Mesothelial cell of epicardium (in vitro differentiated cells): Measurements from ENCODE around the gene AMIGO1. TPM values are rescaled to one million over a fixed set of nuclear protein-coding genes. Genes with fewer than 3 reads are reported as not detected.
A peak's percentile ranks its signal among the peaks of the same experiment; 100 is the strongest.

Source experiments
- DNase-seq, 2 experiments: peaks; one replicate each; pipeline ENCODE4 v3.0.0; 2021; ENCODE audit warnings: low spot score in 2 of 2; ENCODE audit not compliant: unreplicated experiment in 2 of 2
- H3K27ac Mint-ChIP-seq: 2 replicates; pipeline ENCODE4 v1.8.0; 2021; ENCODE audit warnings: mixed read lengths
- H3K27me3 Mint-ChIP-seq: 2 replicates; pipeline ENCODE4 v1.8.0; 2021; ENCODE audit warnings: low read depth, mixed read lengths
- H3K36me3 Mint-ChIP-seq: 2 replicates; pipeline ENCODE4 v1.8.0; 2021; ENCODE audit warnings: mixed read lengths
- H3K4me1 Mint-ChIP-seq: 2 replicates; pipeline ENCODE4 v1.8.0; 2021; ENCODE audit warnings: mixed read lengths
- H3K4me3 Mint-ChIP-seq: 2 replicates; pipeline ENCODE4 v1.8.0; 2021; ENCODE audit warnings: mild to moderate bottlenecking, moderate library complexity, mixed read lengths
- H3K9me3 Mint-ChIP-seq: 2 replicates; pipeline ENCODE4 v1.8.0; 2021; ENCODE audit warnings: mixed read lengths
- CTCF ChIP-seq: fragments of 200-600 bp; sonication (generic); IDR thresholded peaks from one replicate; pipeline ENCODE4 v1.5.0; 2021; ENCODE audit warnings: antibody characterized with exemption; ENCODE audit not compliant: unreplicated experiment
- total RNA-seq: library from RNA; stranded (reverse); gene quantifications from 3 replicates; pipeline ENCODE4 v1.2.1, GENCODE V29; 2021

The AMIGO1 gene
- total RNA-seq, 1 donor from 2014 or later = 5.4 TPM

- Mint-ChIP-seq H3K36me3 (no peaks in the 10 kb centered on the region), H3K9me3 (no peaks in the 10 kb centered on the region), H3K4me3 (no peak overlapping the region), H3K4me1 (peaks cover 22% of the 10 kb centered on the region), H3K27ac (no peak overlapping the region), H3K27me3 (peaks cover 4% of the 10 kb centered on the region)
- DNase-seq = no peak
- TF ChIP-seq CTCF = no peak
These were observed 5.6 kb downstream of the AMIGO1 start for GRCh38 chr1:109503935-109504334.

- Mint-ChIP-seq H3K36me3 (no peaks in the 10 kb centered on the region), H3K27me3 (no peaks in the 10 kb centered on the region), H3K4me3 (no peak overlapping the region), H3K27ac (peak overlapping the region; percentile 79), H3K4me1 (peaks cover 21% of the 10 kb centered on the region), H3K9me3 (no peaks in the 10 kb centered on the region)
- DNase-seq = no peak
- no peak for TF ChIP-seq CTCF
These were observed 7.1 kb downstream of the AMIGO1 start for GRCh38 chr1:109502364-109502851.

- no peaks in the 10 kb centered on the region for H3K36me3 Mint-ChIP-seq
- H3K27ac Mint-ChIP-seq = peak overlapping the region; percentile 51
- no peaks in the 10 kb centered on the region for H3K9me3 Mint-ChIP-seq
- TF ChIP-seq CTCF = no peak
- DNase-seq = no peak
- no peak overlapping the region for H3K4me3 Mint-ChIP-seq
- H3K27me3 Mint-ChIP-seq = no peaks in the 10 kb centered on the region
- peaks cover 21% of the 10 kb centered on the region for H3K4me1 Mint-ChIP-seq
These were observed 7.7 kb downstream of the AMIGO1 start for GRCh38 chr1:109501644-109502363.

- Mint-ChIP-seq H3K9me3 (no peaks in the 10 kb centered on the region), H3K4me1 (peaks cover 21% of the 10 kb centered on the region), H3K27ac (no peak overlapping the region), H3K36me3 (no peaks in the 10 kb centered on the region), H3K4me3 (no peak overlapping the region), H3K27me3 (no peaks in the 10 kb centered on the region)
- TF ChIP-seq CTCF = no peak
- DNase-seq = no peak
These were observed 8.6 kb downstream of the AMIGO1 start for GRCh38 chr1:109500941-109501381.

- Mint-ChIP-seq H3K4me3 (no peak overlapping the region), H3K27ac (peak overlapping the region; percentile 50), H3K9me3 (no peaks in the 10 kb centered on the region), H3K27me3 (no peaks in the 10 kb centered on the region), H3K4me1 (peaks cover 21% of the 10 kb centered on the region), H3K36me3 (no peaks in the 10 kb centered on the region)
- no peak for DNase-seq
- TF ChIP-seq CTCF = no peak
These were observed 9.6 kb downstream of the AMIGO1 start for GRCh38 chr1:109499661-109500536.
